ENCODE data around the gene OR4D10.
A peak's percentile ranks its signal among the peaks of the same experiment; 100 is the strongest.
"Not testable (repeated sequence)": the region's sequence is repeated elsewhere in the genome, so short reads cannot be mapped to it uniquely, and the experiment has no call there.

The OR4D10 gene

DNA sequence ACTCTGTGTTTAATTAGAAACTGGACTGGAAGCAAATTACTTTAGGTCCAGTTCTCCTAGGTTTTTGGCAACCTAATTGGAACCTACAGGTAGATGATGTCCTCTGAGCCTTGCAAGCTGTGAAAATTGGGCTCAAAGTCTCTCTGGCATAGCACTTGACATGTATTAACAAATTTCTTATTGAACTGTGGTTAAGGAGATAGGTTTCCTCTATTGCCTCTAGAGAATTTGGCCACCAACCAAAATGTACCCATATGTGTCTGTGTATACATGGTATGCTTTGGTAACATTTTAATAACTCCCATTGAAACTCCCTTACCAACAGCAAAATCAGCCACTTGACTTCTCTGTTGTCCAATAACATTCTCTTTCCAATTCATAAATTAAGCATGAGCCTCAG lies at the start of gene OR4D10:
OR4D10 (plus strand) TSS at position 301 of the 400 bp plus-strand sequence. CDS start 4,115 bp downstream, outside the sequence.
- no peak for DNase-seq (ENCODE audit: low read depth)

GRCh38 chr11:59423835-59424234 lies 49.3 kb upstream of the OR4D10 start:
- DNase-seq (ENCODE audit: low read depth), result no peak

GRCh38 chr11:59425131-59425530 lies 48.0 kb upstream of the OR4D10 start:
- DNase-seq (ENCODE audit: low read depth), result no peak

- no peak for DNase-seq (ENCODE audit: low read depth)
Observed at GRCh38 chr11:59426361-59427067, 46.6 kb upstream of the OR4D10 start, which contains the start of gene OR5A2. Gene OR5A2 (minus strand): TSS chr11:59426413. CDS start chr11:59422953, 3,460 bp downstream.

DNA sequence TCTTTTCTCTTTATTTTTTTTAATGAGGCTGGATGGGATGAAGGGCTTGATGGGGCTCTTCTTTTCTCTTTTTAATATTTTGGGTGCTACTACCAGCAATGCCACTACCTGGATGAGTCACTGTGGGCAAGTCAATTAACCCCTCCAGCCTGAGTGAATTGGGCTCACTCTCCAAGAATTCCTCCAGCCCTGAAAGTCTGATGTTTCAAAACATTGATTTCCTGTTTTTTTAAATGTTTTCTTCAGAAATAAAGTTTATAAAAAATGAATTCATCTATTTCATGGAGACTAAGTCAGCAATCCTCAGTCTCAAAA lies 46.1 kb upstream of the OR4D10 start:
- DNase-seq (ENCODE audit: low read depth), result no peak

GRCh38 chr11:59429924-59430516 lies 43.1 kb upstream of the OR4D10 start:
- peak; percentile 23 for DNase-seq (ENCODE audit: low read depth)

- DNase-seq (ENCODE audit: low read depth), result no peak
Observed at GRCh38 chr11:59436169-59436568, 36.9 kb upstream of the OR4D10 start, which contains the start of gene OR5A1. Gene OR5A1 (plus strand): TSS chr11:59436469. CDS start chr11:59443169, 6,700 bp downstream.

DNA sequence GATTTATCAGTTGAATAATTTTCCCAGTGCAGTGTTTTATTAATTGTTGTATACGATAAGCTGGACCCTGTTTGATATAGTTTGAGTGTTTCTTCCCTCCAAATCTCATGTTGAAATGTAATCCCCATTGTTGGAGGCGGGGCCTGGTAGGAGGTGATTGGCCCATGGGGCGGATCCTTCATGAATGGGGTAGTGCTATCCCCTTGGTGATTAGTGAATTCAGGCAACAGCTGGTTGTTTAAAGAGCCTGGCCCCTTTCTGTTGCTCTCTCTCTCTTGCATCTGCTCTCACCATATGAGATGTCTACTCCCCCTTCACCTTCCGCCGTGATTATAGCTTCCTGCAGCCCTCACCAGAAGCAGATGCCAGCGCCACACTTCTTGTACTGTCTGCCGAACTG lies 35.3 kb upstream of the OR4D10 start:
- DNase-seq (ENCODE audit: low read depth), result no peak

DNA sequence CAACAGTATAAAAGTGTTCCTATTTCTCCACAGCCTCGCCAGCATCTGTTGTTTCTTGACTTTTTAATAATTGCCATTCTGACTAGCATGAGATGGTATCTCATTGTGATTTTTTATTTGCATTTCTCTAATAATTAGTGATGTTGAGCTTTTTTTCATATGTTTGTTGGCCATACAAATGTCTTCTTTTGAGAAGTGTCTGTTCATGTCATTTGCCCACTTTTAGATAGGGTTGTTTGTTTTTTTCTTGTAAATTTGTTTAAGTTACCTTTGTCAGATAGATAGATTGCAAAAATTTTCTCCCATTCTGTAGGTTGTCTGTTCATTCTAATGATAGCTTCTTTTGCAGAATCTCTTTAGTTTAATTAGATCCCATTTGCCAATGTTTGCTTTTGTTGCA lies 27.5 kb upstream of the OR4D10 start:
- not testable (repeated sequence) for DNase-seq (ENCODE audit: low read depth)

GRCh38 chr11:59448484-59448883 lies 24.6 kb upstream of the OR4D10 start:
- no peak for DNase-seq (ENCODE audit: low read depth)

DNA sequence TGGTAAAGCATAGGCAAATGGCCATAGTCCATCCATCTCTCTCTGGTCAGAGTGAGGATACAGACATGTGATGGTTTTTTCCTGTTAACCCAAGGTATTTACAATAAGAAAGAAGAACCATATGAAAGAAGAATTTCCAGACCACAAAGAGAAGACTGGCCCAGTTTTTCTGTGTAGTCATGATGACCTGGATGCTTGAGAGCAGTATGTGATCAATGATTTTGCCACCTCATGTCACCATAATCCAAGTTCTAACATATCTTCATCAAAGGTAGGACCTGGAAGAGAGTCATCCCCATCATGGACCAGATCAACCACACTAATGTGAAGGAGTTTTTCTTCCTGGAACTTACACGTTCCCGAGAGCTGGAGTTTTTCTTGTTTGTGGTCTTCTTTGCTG lies 16.5 kb upstream of the OR4D10 start, which contains the start of gene OR4D6:
OR4D6 (plus strand) TSS at position 301 of the 400 bp plus-strand sequence; CDS start at position 301, 0 bp downstream.
- no peak for DNase-seq (ENCODE audit: low read depth)

GRCh38 chr11:59459916-59460315 lies 13.2 kb upstream of the OR4D10 start:
- no peak for DNase-seq (ENCODE audit: low read depth)

- DNase-seq (ENCODE audit: low read depth), result no peak
Observed at GRCh38 chr11:59463190-59463641, 9.9 kb upstream of the OR4D10 start.

- DNase-seq (ENCODE audit: low read depth), result no peak
Observed at GRCh38 chr11:59475176-59475575, 2.1 kb downstream of the OR4D10 start.

- DNase-seq (ENCODE audit: low read depth), result no peak
Observed at GRCh38 chr11:59479906-59480305, 6.8 kb downstream of the OR4D10 start.

GRCh38 chr11:59480359-59480758 lies 7.2 kb downstream of the OR4D10 start:
- DNase-seq (ENCODE audit: low read depth), result no peak

DNA sequence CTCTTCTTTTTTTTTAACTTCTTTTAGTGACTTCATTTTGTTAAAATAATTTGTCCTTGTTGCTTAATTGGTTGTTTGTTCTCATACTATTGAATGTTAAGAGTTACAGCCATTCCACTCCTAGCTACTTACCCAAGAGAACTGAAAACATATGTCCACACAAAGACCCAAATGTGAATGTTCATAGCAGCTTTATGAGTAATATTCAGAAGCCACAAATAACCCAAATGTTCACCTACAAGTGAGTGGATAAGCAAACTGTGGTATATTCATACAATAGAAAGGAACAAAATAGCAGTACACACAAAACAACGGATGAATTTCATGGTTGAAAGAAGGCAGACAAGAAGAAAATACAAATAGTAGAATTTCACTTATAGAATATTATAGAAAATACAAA lies 28.8 kb downstream of the OR4D10 start:
- DNase-seq (ENCODE audit: low read depth), result no peak

- DNase-seq (ENCODE audit: low read depth), result no peak
Observed at GRCh38 chr11:59503276-59503675, 30.2 kb downstream of the OR4D10 start, which contains the start of gene OR4D11. Gene OR4D11 (plus strand): TSS chr11:59503576. CDS start chr11:59503576, 0 bp downstream.

DNA sequence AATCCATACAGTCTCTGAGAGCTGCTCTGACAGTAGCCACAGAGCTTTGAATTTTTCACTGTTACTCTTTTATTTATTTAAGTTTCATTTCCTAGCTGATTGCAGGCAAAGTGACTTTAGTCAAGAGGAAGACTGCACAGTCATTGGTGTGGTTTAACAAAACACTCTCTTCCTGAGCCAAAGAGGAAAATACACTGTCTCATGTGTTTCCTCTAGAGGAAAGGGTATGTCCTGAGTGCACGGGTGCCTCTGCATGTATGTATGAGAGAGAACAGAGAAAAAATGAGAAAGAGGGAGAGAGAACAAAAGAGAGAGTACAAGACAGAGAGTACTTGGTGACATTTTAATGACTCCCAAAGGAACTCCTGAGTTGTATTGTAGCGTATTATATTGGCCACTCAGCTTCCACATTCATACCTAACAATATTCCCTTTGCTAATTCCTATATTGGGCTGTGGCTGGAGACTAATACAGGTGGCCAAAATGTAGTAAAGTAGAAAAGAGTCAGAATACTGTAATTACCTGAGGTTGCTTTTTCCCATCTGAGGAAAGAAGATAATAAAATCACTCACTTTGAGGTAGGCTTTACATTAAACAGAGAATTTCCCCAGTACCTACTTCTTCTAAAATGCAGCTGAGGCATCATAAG lies 38.0 kb downstream of the OR4D10 start, which contains the start of gene OR4D9:
OR4D9 (plus strand) TSS at position 599 of the 649 bp plus-strand sequence. CDS start 3,374 bp downstream, outside the sequence.
- DNase-seq (ENCODE audit: low read depth), result no peak

- DNase-seq (ENCODE audit: low read depth), result no peak
Observed at GRCh38 chr11:59511675-59512074, 38.6 kb downstream of the OR4D10 start.

GRCh38 chr11:59520139-59520538 lies 47.0 kb downstream of the OR4D10 start:
- not testable (repeated sequence) for DNase-seq (ENCODE audit: low read depth)

- DNase-seq (ENCODE audit: low read depth), result no peak
Observed at GRCh38 chr11:59520741-59521140, 47.6 kb downstream of the OR4D10 start.

DNA sequence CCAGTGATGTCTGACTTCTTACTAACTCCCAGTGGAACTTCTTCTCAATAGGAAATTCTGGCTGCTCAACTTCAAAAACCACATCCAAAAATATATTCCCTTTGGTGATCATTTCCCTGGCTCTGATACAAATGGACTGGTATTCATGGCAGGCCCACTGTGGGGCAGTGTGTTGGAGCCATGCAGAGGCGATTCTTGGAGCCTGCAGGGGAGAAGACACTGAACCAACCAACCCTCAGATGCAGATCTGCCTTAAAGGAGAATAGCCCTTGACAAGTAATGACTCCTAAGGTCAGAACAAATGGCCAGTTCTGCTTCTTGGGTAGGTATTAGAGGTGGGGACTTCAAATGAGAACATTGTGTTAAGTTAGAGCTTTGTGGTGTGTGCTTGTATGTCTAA lies 50.4 kb downstream of the OR4D10 start:
- DNase-seq (ENCODE audit: low read depth), result no peak

Data from stimulated activated CD4-positive, alpha-beta T cell treated with anti-CD3 and anti-CD28 coated beads, Interleukin-2, amount 100 ng/mL, for 4 hours (primary cell).